Thymus (tissue), 11 donors: ENCODE results near the gene ENOSF1. TPM values are rescaled to one million over a fixed set of nuclear protein-coding genes. Genes with fewer than 3 reads are reported as not detected.

Experiments used
- DNase-seq, 9 donors: peaks; one replicate each; pipeline ENCODE4 v3.0.0-alpha.2; 2013; ENCODE audit warnings: low spot score in 9 of 9, low read depth in 6 of 9, missing footprints in 1 of 9
- H3K27ac ChIP-seq, 2 donors: one replicate each; pipeline ENCODE4 v1.5.1; 2013; ENCODE audit warnings: control low read depth in 1 of 2, low read depth in 1 of 2, low read length in 1 of 2, mild to moderate bottlenecking in 1 of 2, moderate library complexity in 1 of 2
- H3K27me3 ChIP-seq, 2 donors: one replicate each; pipeline ENCODE4 v1.5.1; 2013; ENCODE audit warnings: low read length in 1 of 2; ENCODE audit not compliant: control insufficient read depth in 2 of 2, insufficient read depth in 1 of 2
- H3K36me3 ChIP-seq, 2 donors: one replicate each; pipeline ENCODE4 v1.5.1; 2013; ENCODE audit warnings: low read length in 1 of 2, mild to moderate bottlenecking in 1 of 2, moderate library complexity in 1 of 2; ENCODE audit not compliant: control insufficient read depth in 2 of 2, insufficient read depth in 2 of 2
- H3K4me1 ChIP-seq, 2 donors: one replicate each; pipeline ENCODE4 v1.5.1; 2013; ENCODE audit warnings: low read length in 2 of 2; ENCODE audit not compliant: control insufficient read depth in 2 of 2, insufficient read depth in 2 of 2
- H3K4me3 ChIP-seq, 2 donors: one replicate each; pipeline ENCODE4 v1.5.1; 2013; ENCODE audit warnings: low read length in 2 of 2, control low read depth in 1 of 2, mild to moderate bottlenecking in 1 of 2
- H3K9me3 ChIP-seq, 2 donors: one replicate each; pipeline ENCODE4 v1.5.1; 2013; ENCODE audit warnings: low read length in 1 of 2, mild to moderate bottlenecking in 1 of 2; ENCODE audit not compliant: control insufficient read depth in 2 of 2, insufficient read depth in 1 of 2
- WGBS: extraction: QIAGEN DNeasy Blood & Tissue Kit; methylation state at CpG from one replicate; pipeline ENCODE4 v1.1.7; 2013; 5-methylcytosine and 5-hydroxymethylcytosine counted together
- polyA plus RNA-seq: library from polyadenylated mRNA; stranded (reverse); fragments of 200-250 nt; gene quantifications from one replicate; pipeline ENCODE4 v1.2.3, GENCODE V29; 2013
- total RNA-seq: library from RNA; stranded (reverse); fragments of 120-200 nt; gene quantifications from one replicate; pipeline ENCODE4 v1.2.4, GENCODE V29; 2013
- donor health status: healthy.

Gene ENOSF1
- total and polyA plus RNA-seq, 2 donors = 31.0 to 83.1 TPM

GRCh38 chr18:673769-674168, 38.7 kb downstream of the ENOSF1 start:
- Histone ChIP-seq H3K27me3 (no peaks in the 10 kb centered on the region), H3K4me1 (no peaks in the 10 kb centered on the region), H3K9me3 (peaks cover 0 to 1% of the 10 kb centered on the region in 2 donors), H3K4me3 (no peak overlapping the region), H3K36me3 (peaks cover 62 to 89% of the 10 kb centered on the region in 2 donors), H3K27ac (no peak overlapping the region)
- DNase-seq = no peak
- 95% methylated on average over 5 of the region's 5 CpGs for WGBS

DNA sequence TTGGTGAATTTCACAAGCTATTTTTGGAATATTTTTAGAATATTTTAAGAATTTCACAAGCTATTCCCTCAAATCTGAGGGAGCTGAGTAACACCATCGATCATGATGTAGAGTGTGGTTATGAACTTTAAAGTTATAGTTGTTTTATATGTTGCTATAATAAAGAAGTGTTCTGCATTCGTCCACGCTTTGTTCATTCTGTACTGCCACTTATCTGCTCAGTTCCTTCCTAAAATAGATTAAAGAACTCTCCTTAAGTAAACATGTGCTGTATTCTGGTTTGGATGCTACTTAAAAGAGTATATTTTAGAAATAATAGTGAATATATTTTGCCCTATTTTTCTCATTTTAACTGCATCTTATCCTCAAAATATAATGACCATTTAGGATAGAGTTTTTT, 39.1 kb downstream of the ENOSF1 start:
- Histone ChIP-seq H3K36me3 (peaks cover 63 to 89% of the 10 kb centered on the region in 2 donors), H3K27me3 (no peaks in the 10 kb centered on the region), H3K4me1 (no peaks in the 10 kb centered on the region), H3K4me3 (no peak overlapping the region), H3K9me3 (peaks cover 0 to 1% of the 10 kb centered on the region in 2 donors), H3K27ac (no peak overlapping the region)
- WGBS = 96% methylated on average over 3 of the region's 3 CpGs
- no peak for DNase-seq

- no peak overlapping the region for H3K27ac ChIP-seq
- peaks cover 54 to 84% of the 10 kb centered on the region in 2 donors for H3K36me3 ChIP-seq
- WGBS = 97% methylated on average over 1 of the region's 1 CpG
- no peaks in the 10 kb centered on the region for H3K27me3 ChIP-seq
- H3K9me3 ChIP-seq = no peaks in the 10 kb centered on the region
- no peak for DNase-seq
- H3K4me1 ChIP-seq = no peaks in the 10 kb centered on the region
- no peak overlapping the region for H3K4me3 ChIP-seq
Measured at GRCh38 chr18:671405-671804, 41.0 kb downstream of the ENOSF1 start.

- Histone ChIP-seq H3K9me3 (no peaks in the 10 kb centered on the region), H3K4me1 (no peaks in the 10 kb centered on the region), H3K27me3 (no peaks in the 10 kb centered on the region), H3K36me3 (peaks cover 52 to 82% of the 10 kb centered on the region in 2 donors), H3K4me3 (no peak overlapping the region), H3K27ac (no peak overlapping the region)
- DNase-seq = no peak
- 92% methylated on average over 11 of the region's 11 CpGs for WGBS
Measured at GRCh38 chr18:670522-670921, 41.9 kb downstream of the ENOSF1 start.

DNA sequence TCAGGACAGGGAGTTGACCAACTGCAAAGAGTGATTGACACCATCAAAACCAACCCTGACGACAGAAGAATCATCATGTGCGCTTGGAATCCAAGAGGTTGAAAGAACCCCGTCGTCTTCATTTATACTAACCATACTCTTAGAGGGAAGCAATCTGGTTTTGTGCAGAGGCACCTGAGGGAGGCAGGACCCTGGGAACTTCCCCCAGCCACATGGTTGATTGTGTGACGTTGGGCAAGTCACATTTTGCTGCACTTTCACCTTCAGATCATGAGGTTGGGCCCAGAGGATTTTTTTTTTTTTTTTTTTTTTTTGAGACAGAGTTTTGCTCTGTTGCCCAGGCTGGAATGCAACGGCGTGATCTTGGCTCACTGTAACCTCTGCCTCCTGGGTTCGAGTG, 43.4 kb downstream of the ENOSF1 start:
- no peak for DNase-seq
- no peaks in the 10 kb centered on the region for H3K9me3 ChIP-seq
- peaks cover 45 to 70% of the 10 kb centered on the region in 2 donors for H3K36me3 ChIP-seq
- no peaks in the 10 kb centered on the region for H3K27me3 ChIP-seq
- no peak overlapping the region for H3K27ac ChIP-seq
- WGBS = 96% methylated on average over 8 of the region's 8 CpGs
- H3K4me3 ChIP-seq = no peak overlapping the region
- H3K4me1 ChIP-seq = no peaks in the 10 kb centered on the region

- Histone ChIP-seq H3K27ac (no peak overlapping the region), H3K36me3 (peaks cover 45 to 63% of the 10 kb centered on the region in 2 donors), H3K9me3 (no peaks in the 10 kb centered on the region), H3K4me1 (no peaks in the 10 kb centered on the region), H3K27me3 (no peaks in the 10 kb centered on the region), H3K4me3 (no peak overlapping the region)
- 93% methylated on average over 1 of the region's 1 CpG for WGBS
- no peak for DNase-seq
Measured at GRCh38 chr18:668260-668659, 44.2 kb downstream of the ENOSF1 start.

GRCh38 chr18:666628-667027, 45.8 kb downstream of the ENOSF1 start:
- Histone ChIP-seq H3K4me1 (no peaks in the 10 kb centered on the region), H3K27me3 (no peaks in the 10 kb centered on the region)
- over 99% methylated on average over 3 of the region's 3 CpGs for WGBS

DNA sequence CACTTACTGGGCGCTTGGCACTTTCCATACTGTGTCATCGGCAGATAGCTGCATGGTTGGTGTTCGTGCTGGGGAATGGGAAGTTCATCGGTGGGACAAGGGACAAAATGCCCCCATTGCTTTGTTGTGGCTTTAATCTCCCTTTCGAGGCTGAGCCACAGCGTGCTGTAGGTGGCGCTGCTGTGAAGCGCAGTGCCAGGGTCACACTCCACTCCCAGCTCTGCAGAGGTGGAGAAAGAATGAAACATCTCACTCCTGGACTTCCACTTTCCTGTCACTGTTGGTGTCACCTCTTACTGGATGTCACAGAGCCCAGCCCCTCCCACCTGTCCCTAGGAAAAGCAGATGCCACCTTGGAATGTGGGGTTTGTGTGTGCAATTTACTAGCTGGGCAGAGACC, 46.3 kb downstream of the ENOSF1 start:
- WGBS = 88% methylated on average over 8 of the region's 8 CpGs
- no peak overlapping the region for H3K4me3 ChIP-seq

More at GRCh38 chr18:666628-667027, 45.8 kb downstream of the ENOSF1 start:
- Histone ChIP-seq H3K9me3 (peaks cover 0 to 7% of the 10 kb centered on the region in 2 donors), H3K4me3 (no peak overlapping the region), H3K27ac (no peak overlapping the region), H3K36me3 (peaks cover 38 to 54% of the 10 kb centered on the region in 2 donors)
- DNase-seq = no peak

DNA sequence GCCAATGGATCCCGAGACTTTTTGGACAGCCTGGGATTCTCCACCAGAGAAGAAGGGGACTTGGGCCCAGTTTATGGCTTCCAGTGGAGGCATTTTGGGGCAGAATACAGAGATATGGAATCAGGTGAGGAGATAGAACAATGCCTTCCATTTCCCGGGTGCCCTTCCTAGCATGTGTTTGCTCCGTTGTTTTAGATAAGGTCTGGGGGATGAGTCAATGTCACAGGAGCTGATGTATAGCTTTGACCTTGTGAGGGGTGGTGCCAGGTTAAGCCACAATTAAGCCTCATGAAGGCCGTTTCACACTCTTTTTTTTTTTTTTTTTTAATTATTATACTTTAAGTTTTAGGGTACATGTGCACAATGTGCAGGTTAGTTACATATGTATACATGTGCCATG, 50.2 kb downstream of the ENOSF1 start:
- Histone ChIP-seq H3K9me3 (peaks cover 0 to 12% of the 10 kb centered on the region in 2 donors), H3K27ac (no peak overlapping the region), H3K4me3 (no peak overlapping the region), H3K27me3 (no peaks in the 10 kb centered on the region), H3K36me3 (peaks cover 12 to 41% of the 10 kb centered on the region in 2 donors), H3K4me1 (peaks cover 4 to 13% of the 10 kb centered on the region in 2 donors)
- no peak for DNase-seq
- WGBS = 98% methylated on average over 4 of the region's 4 CpGs

More for the DNA sequence above, 46.3 kb downstream of the ENOSF1 start:
- peak in 3 of 9 donors; percentile 37 to 57 (median 48) for DNase-seq
- Histone ChIP-seq H3K9me3 (peaks cover 0 to 9% of the 10 kb centered on the region in 2 donors), H3K4me1 (no peaks in the 10 kb centered on the region), H3K27me3 (no peaks in the 10 kb centered on the region), H3K27ac (no peak overlapping the region), H3K36me3 (peaks cover 33 to 51% of the 10 kb centered on the region in 2 donors)
